HG02571 (cell line): Measurements from ENCODE around the gene TMEM40.
"Not testable (repeated sequence)": the region's sequence is repeated elsewhere in the genome, so short reads cannot be mapped to it uniquely, and the experiment has no call there.

Experiments used
- ATAC-seq: cut with Tn5 transposase; IDR thresholded peaks from one replicate; pipeline ENCODE4 v1.9.1; 2021; ENCODE audit warnings: mild to moderate bottlenecking, moderate library complexity; ENCODE audit not compliant: unreplicated experiment

Gene TMEM40

DNA sequence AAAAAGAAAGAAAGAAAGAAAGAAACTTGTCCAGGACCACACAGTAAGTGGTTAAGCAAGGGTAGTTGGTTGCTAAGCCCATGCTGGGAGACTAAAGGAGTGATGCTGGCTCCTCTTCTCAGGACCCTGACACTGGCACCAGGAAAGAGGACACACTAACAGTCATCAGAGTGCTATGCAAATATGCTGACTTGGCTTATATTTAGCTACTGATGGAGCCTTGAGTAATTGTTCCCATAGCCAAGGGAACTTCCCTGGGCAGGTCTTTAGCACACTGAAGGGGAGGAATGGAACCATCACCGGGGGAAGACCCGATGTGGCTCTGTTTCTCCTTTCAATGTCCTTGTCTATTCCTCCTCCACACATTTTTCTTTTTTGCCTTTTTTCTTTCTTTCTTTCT is 6.2 kb downstream of the TMEM40 start:
- no peak for ATAC-seq

DNA sequence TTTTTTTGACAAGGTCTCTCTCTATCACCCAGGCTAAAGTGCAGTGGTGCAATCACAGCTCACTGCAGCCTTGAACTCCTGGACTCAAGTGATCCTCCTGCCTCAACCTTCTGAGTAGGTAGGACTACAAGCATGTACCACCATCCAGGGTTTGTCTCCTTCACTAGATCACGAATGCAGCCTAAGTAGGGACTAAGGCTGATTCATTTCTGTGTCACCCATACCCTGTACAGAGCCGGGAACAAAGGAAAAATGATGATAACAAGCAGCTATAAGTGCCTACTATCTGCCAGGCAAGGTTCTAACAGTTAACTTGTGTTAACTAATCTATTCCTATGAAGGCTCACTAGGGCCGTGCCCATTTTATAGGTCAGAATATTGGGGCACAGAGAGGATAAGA is 7.0 kb downstream of the TMEM40 start:
- no peak for ATAC-seq

DNA sequence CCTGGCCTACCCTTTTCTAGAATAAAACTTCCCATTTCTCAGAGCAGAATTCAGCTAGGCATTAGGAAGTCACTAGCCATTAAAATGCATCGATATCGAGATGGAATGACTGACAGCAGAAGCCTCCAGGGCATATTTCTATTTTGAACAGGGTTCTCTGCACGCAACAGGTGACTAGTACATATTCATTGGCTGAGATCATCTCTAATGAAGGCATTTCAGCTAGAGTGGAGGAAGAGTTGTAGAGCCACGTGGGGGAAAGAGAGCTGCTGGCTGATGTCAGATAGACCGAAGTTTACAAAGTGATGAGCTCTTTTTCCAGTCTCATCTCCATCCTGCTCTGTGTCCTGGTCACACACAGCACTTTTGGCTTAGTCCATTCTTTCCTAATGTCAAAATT is 7.5 kb downstream of the TMEM40 start:
- no peak for ATAC-seq

DNA sequence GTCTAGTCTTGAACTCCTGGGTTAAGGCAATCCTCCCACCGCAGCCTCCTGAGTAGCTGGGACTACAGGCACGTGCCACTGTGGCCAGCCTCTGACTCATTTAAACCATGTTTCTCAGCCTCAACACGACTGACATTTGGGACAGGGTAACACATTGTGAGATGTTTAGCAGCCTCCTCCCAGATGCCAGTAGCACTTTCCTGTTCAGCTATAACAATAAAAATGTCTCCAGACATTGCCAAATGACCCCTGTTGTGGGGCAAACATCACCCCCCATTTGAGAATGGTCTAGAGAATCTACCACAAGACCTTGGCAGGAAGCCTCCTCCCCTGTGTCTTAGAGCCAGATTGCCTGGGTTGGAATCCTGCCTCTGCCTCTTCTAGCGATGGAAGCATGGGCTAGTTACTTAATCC is 8.4 kb downstream of the TMEM40 start:
- no peak for ATAC-seq

DNA sequence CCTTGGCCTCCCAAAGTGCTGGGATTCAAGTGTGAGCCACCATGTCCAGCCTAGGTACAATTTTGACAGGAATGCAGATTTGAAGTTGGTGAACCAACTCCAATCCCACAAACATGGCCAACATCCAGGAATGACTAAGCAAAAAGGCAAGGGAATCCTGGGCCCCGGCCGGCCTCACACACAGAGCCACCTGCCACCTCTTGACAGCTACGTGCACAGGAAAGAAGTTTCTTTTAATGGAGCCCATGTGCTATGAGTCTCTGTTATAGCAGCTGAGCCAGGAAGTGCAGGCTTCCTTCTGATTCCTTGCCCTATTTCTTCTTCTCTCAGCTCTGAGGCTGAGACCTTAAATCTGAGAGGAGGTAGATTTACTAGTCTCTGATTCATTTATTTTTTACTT is 8.8 kb downstream of the TMEM40 start:
- no peak for ATAC-seq

DNA sequence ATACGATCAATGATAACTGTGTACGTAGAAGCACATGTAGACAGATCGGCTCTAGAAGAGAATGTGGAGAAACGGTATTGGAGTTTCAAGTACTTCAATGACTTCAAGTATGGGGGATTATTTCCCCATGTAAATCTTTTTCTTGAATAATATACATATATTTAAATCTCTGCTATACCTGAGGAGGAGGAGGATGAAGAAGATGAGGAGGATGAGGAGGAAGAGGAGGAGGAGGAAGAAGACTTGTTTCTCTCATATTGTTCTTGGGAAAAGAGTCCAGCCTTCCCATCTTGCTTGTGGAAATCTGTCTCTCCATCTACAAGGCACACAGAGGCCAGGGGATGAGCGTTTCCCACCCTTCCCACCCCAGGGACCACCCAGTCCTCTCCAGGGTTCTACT is 10.6 kb downstream of the TMEM40 start:
- ATAC-seq = no peak

GRCh38 chr3:12746419-12746818 is 12.6 kb downstream of the TMEM40 start:
- no peak for ATAC-seq

- ATAC-seq = no peak
Measured at GRCh38 chr3:12744326-12744725, 14.7 kb downstream of the TMEM40 start.

DNA sequence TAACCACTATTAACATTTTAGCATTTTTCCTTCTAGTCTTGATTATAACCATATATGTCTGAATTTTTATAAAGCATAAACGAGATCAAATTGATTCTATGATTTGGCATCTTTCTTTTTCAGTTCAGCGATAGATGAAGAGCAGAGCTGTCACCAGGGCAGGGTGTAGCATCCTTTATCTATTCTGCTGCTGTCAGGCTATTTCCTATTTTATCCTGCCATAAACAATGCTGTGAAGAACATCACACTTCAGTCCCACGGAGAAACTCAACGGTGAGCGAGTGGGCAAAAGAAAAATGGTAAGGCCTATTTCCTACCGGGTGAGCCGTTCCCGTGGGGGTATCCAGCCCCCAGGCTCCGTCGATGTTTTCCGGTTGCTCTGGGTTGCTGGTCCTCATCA is 15.5 kb downstream of the TMEM40 start:
- no peak for ATAC-seq

GRCh38 chr3:12742330-12743107 is 16.5 kb downstream of the TMEM40 start:
- no peak for ATAC-seq

DNA sequence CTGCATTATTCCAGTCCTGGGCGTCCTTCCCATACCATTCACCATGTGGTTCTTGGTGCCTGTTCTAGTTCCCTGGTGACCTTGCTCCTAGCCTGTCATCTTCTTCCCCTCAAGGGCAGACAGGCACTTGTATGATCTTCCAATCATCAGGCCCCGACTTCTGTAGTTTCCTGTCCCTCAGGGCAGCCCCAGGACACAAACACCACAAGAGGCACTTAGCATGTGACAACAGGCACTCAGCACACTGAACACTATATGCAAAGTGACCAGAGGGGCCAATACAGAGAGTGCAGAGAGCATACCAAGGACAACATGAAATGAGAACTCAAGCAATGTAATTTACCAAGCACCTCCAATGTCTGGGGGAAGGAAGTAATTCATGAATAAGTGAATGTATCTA is 17.9 kb downstream of the TMEM40 start:
- no peak for ATAC-seq

GRCh38 chr3:12737833-12738232 is 21.2 kb downstream of the TMEM40 start:
- ATAC-seq = no peak

- no peak for ATAC-seq
Measured at GRCh38 chr3:12737319-12737718, 21.7 kb downstream of the TMEM40 start.

DNA sequence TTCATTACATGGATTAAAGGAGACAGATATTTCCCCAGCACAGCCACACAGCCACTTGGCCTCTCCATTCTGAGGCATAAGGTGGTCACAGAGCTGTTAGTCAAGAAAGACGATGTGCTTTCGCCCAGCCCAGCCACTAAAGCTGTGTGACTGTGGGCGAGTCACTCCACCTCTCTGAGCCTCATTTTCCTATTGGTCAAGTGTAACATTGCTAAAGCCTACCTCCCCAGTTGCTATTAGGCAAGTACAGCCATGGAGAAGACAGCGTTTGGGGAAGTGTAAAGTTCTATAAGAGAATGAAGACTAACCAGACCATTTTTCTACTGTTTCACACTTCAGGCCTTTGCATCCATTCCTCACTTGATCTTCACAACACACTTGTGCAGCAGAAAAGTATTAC is 24.1 kb downstream of the TMEM40 start:
- no peak for ATAC-seq

GRCh38 chr3:12733566-12733965 is 25.5 kb downstream of the TMEM40 start:
- no peak for ATAC-seq

GRCh38 chr3:12730506-12731242 is 28.4 kb downstream of the TMEM40 start:
- no peak for ATAC-seq

DNA sequence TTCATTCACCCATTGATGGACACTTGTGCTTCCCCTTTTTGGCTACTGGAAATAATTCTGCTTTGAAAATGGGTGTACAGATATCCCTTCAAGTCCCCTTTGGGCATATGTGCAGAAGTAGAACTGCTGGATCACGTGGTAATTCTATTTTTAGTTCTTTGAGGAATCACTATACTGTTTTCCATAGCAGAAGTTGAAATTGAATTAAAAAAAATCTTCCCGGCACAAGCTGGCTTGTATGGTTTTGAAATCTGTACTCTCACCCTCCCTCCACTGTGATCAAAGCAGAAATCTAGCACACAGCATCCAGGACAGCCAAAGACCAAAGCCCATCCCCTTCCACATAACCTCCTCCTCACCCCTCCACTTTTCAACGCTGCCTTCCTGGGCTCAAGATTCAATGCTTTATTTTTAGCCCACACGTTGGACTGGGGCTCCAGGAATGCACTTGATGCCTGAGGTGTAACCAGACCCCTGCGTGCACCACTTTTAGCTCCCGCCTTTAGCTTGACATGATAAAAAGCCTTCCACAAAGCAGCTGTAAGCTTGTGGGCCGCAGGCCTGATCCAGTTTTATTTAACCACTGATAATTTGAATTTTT is 29.9 kb downstream of the TMEM40 start:
- no peak for ATAC-seq

DNA sequence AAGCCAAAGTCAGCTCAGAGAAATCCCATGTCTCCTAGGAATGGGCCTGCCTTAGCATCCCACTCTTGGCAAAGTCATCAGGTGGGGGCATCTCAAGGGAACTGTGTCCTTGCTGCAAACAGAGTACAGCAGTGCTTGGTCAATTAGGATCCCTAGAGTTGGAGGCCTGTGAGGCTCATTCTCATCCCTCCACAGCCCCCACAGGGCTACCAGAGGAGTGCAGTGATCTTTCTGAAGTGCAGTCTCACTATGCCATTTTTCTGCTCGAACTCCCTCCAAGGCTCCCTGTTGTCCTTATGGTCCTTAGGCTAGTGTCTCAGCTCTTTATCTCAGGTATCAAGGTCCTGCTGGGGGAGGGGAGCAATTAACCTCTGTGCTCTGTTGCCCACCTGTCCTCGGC is 31.1 kb downstream of the TMEM40 start:
- no peak for ATAC-seq

DNA sequence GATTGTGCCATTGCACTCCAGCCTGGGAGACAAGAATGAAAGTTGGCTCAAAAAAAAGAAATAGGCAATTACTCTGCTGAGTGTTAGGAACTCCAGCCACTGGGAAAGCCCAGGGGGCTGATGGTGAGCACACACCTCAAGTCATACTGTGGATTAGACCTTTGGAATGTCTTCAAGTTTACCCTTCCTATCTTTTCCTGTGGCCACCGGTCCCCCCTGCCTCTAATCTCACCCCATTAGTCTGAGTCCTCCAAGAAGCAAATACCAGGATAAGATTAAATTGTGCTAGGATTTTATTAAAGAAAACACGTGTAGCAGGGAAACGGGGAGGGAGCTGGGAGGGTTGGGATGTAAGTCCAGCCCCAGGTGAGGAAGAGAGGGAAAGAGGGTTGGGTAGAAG is 31.6 kb downstream of the TMEM40 start:
- ATAC-seq = no peak

GRCh38 chr3:12725436-12725835 is 33.6 kb downstream of the TMEM40 start:
- ATAC-seq = no peak

- ATAC-seq = no peak
Measured at GRCh38 chr3:12724794-12725193, 34.3 kb downstream of the TMEM40 start.

- not testable (repeated sequence) for ATAC-seq
Measured at GRCh38 chr3:12723362-12723761, 35.7 kb downstream of the TMEM40 start.
